CD14-positive monocyte (primary cell): Measurements from ENCODE around the gene OXT. TPM values are rescaled to one million over a fixed set of nuclear protein-coding genes. Genes with fewer than 3 reads are reported as not detected.
A peak's percentile ranks its signal among the peaks of the same experiment; 100 is the strongest.

Experiments used
- DNase-seq, 3 donors: peaks; one replicate each; pipeline ENCODE4 v3.0.0-alpha.2; 2011 to 2022
- H2AFZ ChIP-seq: 2 replicates; pipeline ENCODE4 v1.6.0; 2012; ENCODE audit warnings: mild to moderate bottlenecking, low read depth, low read length, inconsistent platforms; ENCODE audit not compliant: insufficient read depth, poor library complexity, severe bottlenecking
- H3K27ac ChIP-seq, 2 donors: 1 replicate in 1 of 2; 2 replicates in 1 of 2; pipeline ENCODE4 v1.5.1; 2012 to 2013; ENCODE audit warnings: low read length in 2 of 2, control low read depth in 1 of 2, inconsistent platforms in 1 of 2, low read depth in 1 of 2, mild to moderate bottlenecking in 1 of 2
- H3K27me3 ChIP-seq, 2 donors: one replicate each; pipeline versions ENCODE4 v1.6.0 to v1.6.1; 2011 to 2013; ENCODE audit warnings: low read length in 2 of 2; ENCODE audit not compliant: control insufficient read depth in 2 of 2, insufficient read depth in 2 of 2
- H3K36me3 ChIP-seq, 2 donors: replicated peaks in 1 of 2; 1 replicate in 1 of 2; 2 replicates in 1 of 2; pipeline versions ENCODE4 v1.5.1 to v1.6.1; 2012 to 2013; ENCODE audit warnings: low read length in 2 of 2, control low read depth in 1 of 2, inconsistent platforms in 1 of 2, mild to moderate bottlenecking in 1 of 2; ENCODE audit not compliant: insufficient read depth in 2 of 2, control insufficient read depth in 1 of 2
- H3K4me1 ChIP-seq, 2 donors: 1 replicate in 1 of 2; 2 replicates in 1 of 2; pipeline versions ENCODE4 v1.5.1 to v1.6.1; 2012 to 2013; ENCODE audit warnings: low read length in 2 of 2, control low read depth in 1 of 2, inconsistent platforms in 1 of 2, mild to moderate bottlenecking in 1 of 2, moderate library complexity in 1 of 2; ENCODE audit not compliant: insufficient read depth in 2 of 2, control insufficient read depth in 1 of 2
- H3K4me2 ChIP-seq: replicated peaks from 2 replicates; pipeline ENCODE3; 2012; ENCODE audit warnings: low read length, moderate library complexity, mild to moderate bottlenecking; ENCODE audit not compliant: poor library complexity, severe bottlenecking; ENCODE audit errors: extremely low read depth
- H3K4me3 ChIP-seq, 3 experiments: fragments of 200-600 bp in 1 of 3; sonication (generic) in 1 of 3; replicated peaks in 1 of 3; 1 replicate in 2 of 3; 2 replicates in 1 of 3; pipeline ENCODE4 v1.5.1; 2011 to 2013; ENCODE audit warnings: low read length in 3 of 3, mild to moderate bottlenecking in 3 of 3, control low read depth in 2 of 3, low read depth in 2 of 3, inconsistent platforms in 1 of 3, moderate library complexity in 1 of 3
- H3K79me2 ChIP-seq: 2 replicates; pipeline ENCODE4 v1.6.0; 2012; ENCODE audit warnings: mild to moderate bottlenecking, control low read depth, inconsistent platforms, low read length, moderate library complexity; ENCODE audit not compliant: insufficient read depth
- H3K9ac ChIP-seq: 2 replicates; pipeline ENCODE4 v1.6.0; 2017; ENCODE audit warnings: low read length, mild to moderate bottlenecking; ENCODE audit not compliant: insufficient read depth, poor library complexity, severe bottlenecking
- H3K9me3 ChIP-seq, 2 donors: replicated peaks in 1 of 2; 1 replicate in 1 of 2; 2 replicates in 1 of 2; pipeline versions ENCODE4 v1.5.1 to v1.6.1; 2012 to 2013; ENCODE audit warnings: low read length in 2 of 2, control low read depth in 1 of 2; ENCODE audit not compliant: control insufficient read depth in 1 of 2, insufficient read depth in 1 of 2
- H4K20me1 ChIP-seq: 2 replicates; pipeline ENCODE4 v1.6.0; 2012; ENCODE audit warnings: mild to moderate bottlenecking, low read length, control low read depth, moderate library complexity; ENCODE audit not compliant: insufficient read depth
- H3K27ac Mint-ChIP-seq, 7 donors: one replicate each; pipeline ENCODE4 v1.8.0; 2020; ENCODE audit warnings: mild to moderate bottlenecking in 7 of 7, mixed read lengths in 7 of 7, moderate library complexity in 6 of 7, inconsistent platforms in 2 of 7
- H3K27me3 Mint-ChIP-seq, 3 donors: one replicate each; pipeline ENCODE4 v1.8.0; 2021 to 2022; ENCODE audit warnings: low read depth in 3 of 3, mild to moderate bottlenecking in 3 of 3, mixed read lengths in 3 of 3, moderate library complexity in 3 of 3, inconsistent platforms in 1 of 3
- H3K36me3 Mint-ChIP-seq, 2 donors: one replicate each; pipeline ENCODE4 v1.8.0; 2020; ENCODE audit warnings: mixed read lengths in 2 of 2, inconsistent platforms in 1 of 2, mild to moderate bottlenecking in 1 of 2
- H3K4me1 Mint-ChIP-seq: one replicate; pipeline ENCODE4 v1.8.0; 2020; ENCODE audit warnings: mild to moderate bottlenecking, mixed read lengths
- H3K4me3 Mint-ChIP-seq, 2 donors: one replicate each; pipeline ENCODE4 v1.8.0; 2020; ENCODE audit warnings: mild to moderate bottlenecking in 2 of 2, mixed read lengths in 2 of 2, moderate library complexity in 1 of 2
- H3K9me3 Mint-ChIP-seq, 7 donors: one replicate each; pipeline ENCODE4 v1.8.0; 2020 to 2022; ENCODE audit warnings: mixed read lengths in 7 of 7, mild to moderate bottlenecking in 6 of 7, moderate library complexity in 6 of 7, inconsistent platforms in 2 of 7
- WGBS: methylation state at CpG from one replicate; pipeline ENCODE4 v1.1.5; 2013; ENCODE audit warnings: missing lambda C conversion rate; ENCODE audit not compliant: insufficient coverage; 5-methylcytosine and 5-hydroxymethylcytosine counted together
- intact Hi-C, 2 donors: fragments of 100-400 bp; cut with micrococcal nuclease; formaldehyde crosslinking; loops; one replicate each; pipeline versions ENCODE4 v1.15.0 to v1.15.1; 2023
- polyA plus RNA-seq, 3 donors: library from polyadenylated mRNA; depleted of rRNA in 1 of 3; unstranded in 2 of 3; stranded (reverse) in 1 of 3; fragments of 300-500 nt in 2 of 3; fragments of >200 nt in 1 of 3; fragmentation: Illumina TruSeq in 2 of 3; gene quantifications; 1 replicate in 2 of 3; 2 replicates in 1 of 3; pipeline ENCODE4 v1.2.3, GENCODE V29; 2012 to 2021
- TF ChIP-seq, protein P1 (sequence below): fragments of 200-600 bp; IDR thresholded peaks from one replicate; pipeline ENCODE4 v1.8.0; 2022; ENCODE audit warnings: antibody characterized with exemption, mild to moderate bottlenecking

The OXT gene
- polyA plus RNA-seq, 3 donors, result not detected

GRCh38 chr20:3111995-3112394 lies 40.6 kb downstream of the OXT start:
- intact Hi-C loops, result no loop called here
- DNase-seq, result no peak
- H3K4me3 ChIP-seq, result no peak overlapping the region
- Mint-ChIP-seq H3K36me3 (peaks cover 50 to 67% of the 10 kb centered on the region in 2 donors), H3K9me3 (no peaks in the 10 kb centered on the region), H3K27ac (peak overlapping the region in 2 of 7 donors; percentile 61 to 67), H3K4me3 (no peak overlapping the region), H3K27me3 (peaks cover 0 to 2% (median 0%) of the 10 kb centered on the region in 3 donors), H3K4me1 (peaks cover 34% of the 10 kb centered on the region)
- no peak overlapping the region for H3K27ac ChIP-seq
- no peaks in the 10 kb centered on the region for H3K9me3 ChIP-seq
- no peak overlapping the region for H3K4me2 ChIP-seq
- no peaks in the 10 kb centered on the region for H3K27me3 ChIP-seq
- no peaks in the 10 kb centered on the region for H3K79me2 ChIP-seq
- peaks cover 13 to 25% of the 10 kb centered on the region in 2 donors for H3K4me1 ChIP-seq
- no peak overlapping the region for H2AFZ ChIP-seq
- WGBS, result 80% methylated on average over 2 of the region's 2 CpGs
- TF ChIP-seq, protein P1, sequence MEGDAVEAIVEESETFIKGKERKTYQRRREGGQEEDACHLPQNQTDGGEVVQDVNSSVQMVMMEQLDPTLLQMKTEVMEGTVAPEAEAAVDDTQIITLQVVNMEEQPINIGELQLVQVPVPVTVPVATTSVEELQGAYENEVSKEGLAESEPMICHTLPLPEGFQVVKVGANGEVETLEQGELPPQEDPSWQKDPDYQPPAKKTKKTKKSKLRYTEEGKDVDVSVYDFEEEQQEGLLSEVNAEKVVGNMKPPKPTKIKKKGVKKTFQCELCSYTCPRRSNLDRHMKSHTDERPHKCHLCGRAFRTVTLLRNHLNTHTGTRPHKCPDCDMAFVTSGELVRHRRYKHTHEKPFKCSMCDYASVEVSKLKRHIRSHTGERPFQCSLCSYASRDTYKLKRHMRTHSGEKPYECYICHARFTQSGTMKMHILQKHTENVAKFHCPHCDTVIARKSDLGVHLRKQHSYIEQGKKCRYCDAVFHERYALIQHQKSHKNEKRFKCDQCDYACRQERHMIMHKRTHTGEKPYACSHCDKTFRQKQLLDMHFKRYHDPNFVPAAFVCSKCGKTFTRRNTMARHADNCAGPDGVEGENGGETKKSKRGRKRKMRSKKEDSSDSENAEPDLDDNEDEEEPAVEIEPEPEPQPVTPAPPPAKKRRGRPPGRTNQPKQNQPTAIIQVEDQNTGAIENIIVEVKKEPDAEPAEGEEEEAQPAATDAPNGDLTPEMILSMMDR, result no peak
- H3K9ac ChIP-seq, result no peak overlapping the region
- H4K20me1 ChIP-seq, result peaks cover 20% of the 10 kb centered on the region
- peaks cover 13 to 59% of the 10 kb centered on the region in 2 donors for H3K36me3 ChIP-seq

DNA sequence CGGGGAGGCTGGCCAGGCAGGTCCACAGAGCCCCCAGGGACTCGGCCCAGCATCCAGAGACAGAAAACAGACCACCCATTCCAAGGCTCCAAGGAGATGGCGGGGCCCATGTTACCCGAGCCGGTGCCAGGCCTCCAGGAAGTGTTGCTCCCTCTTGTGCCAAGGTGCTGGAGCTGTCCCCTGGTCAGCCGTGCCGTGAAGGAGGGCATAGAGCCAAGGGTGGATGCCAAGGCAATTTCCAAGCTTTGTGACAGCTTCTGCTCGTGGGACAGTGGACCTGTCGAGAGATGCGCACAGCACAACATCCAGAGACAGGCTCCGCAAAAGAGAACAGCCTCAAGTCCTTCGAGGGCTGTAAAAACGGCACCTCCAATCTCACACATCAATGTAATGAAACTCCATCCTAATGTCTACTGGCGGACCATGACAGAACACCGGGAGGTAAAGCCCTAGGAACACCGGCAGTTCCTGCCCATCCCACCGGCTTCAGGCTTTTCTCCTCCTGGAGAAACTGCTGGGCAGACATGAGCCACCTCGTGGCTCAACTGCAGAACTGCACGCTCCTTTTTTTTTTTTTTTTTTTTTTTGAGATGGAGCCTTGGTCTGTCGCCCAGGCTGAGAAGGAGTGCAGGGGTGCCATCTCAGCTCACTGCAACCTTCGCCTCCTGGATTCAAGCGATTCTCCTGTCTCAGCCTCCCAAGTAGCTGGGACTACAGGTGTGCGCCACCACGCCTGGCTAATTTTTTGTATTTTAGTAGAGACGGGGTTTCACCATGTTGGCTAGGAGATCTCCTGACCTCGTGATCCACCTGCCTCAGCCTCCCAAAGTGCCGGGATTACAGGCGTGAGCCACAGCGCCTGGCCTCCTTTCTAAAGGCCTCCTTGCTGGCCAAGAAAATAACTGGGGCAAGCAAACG lies 44.0 kb downstream of the OXT start:
- H3K9ac ChIP-seq, result no peak overlapping the region
- DNase-seq, result peak; percentile 16 to 47 (median 41)
- Mint-ChIP-seq H3K4me1 (peaks cover 24% of the 10 kb centered on the region), H3K27me3 (peaks cover 0 to 2% (median 0%) of the 10 kb centered on the region in 3 donors), H3K36me3 (peaks cover 40 to 57% of the 10 kb centered on the region in 2 donors), H3K4me3 (no peak overlapping the region), H3K9me3 (no peaks in the 10 kb centered on the region), H3K27ac (no peak overlapping the region)
- H3K4me2 ChIP-seq, result no peak overlapping the region
- intact Hi-C loops, result loop anchor here (2.0 to 5.0 kb wide), 3 partner anchors 61 to 202 kb away; no protein-coding TSS in a partner anchor
- H3K27me3 ChIP-seq, result no peaks in the 10 kb centered on the region
- H4K20me1 ChIP-seq, result peaks cover 26% of the 10 kb centered on the region
- 59% methylated on average over 22 of the region's 30 CpGs for WGBS
- peaks cover 0 to 41% of the 10 kb centered on the region in 2 donors for H3K36me3 ChIP-seq
- no peak overlapping the region for H3K27ac ChIP-seq
- no peak overlapping the region for H3K4me3 ChIP-seq
- H3K4me1 ChIP-seq, result peaks cover 10 to 12% of the 10 kb centered on the region in 2 donors
- H3K9me3 ChIP-seq, result no peaks in the 10 kb centered on the region
- H3K79me2 ChIP-seq, result no peaks in the 10 kb centered on the region
- TF ChIP-seq, protein P1, result peak; percentile 93
- H2AFZ ChIP-seq, result no peak overlapping the region
